MCF 10A (cell line): ENCODE measurements around the gene ADGRG7. TPM values are rescaled to one million over a fixed set of nuclear protein-coding genes. Genes with fewer than 3 reads are reported as not detected.
A peak's percentile ranks its signal among the peaks of the same experiment; 100 is the strongest.

ENCODE experiments used
- BruUV-seq: library from RNA; stranded (reverse); fragments of 400-500 nt; replicated peaks from 2 replicates; lab custom pipeline; 2021; lab: Mats Ljungman, UMichigan
- CTCF ChIA-PET: fragments of 300-600 bp; sonication (Branson Sonifier 250); formaldehyde crosslinking; extraction: SDS; loops from one replicate; lab custom pipeline; 2021; ENCODE audit warnings: antibody characterized with exemption, inconsistent platforms; lab: Yijun Ruan, JAX
- POLR2A ChIA-PET: fragments of 300-600, 350-650 bp; sonication (Branson Sonifier 250); formaldehyde crosslinking; extraction: SDS; loops from one replicate; lab custom pipeline; 2020; ENCODE audit warnings: antibody characterized with exemption, inconsistent platforms; lab: Yijun Ruan, JAX
- DNase-seq: peaks from one replicate; pipeline ENCODE4 v3.0.0-alpha.2; 2018; ENCODE audit not compliant: unreplicated experiment
- H3K27ac Mint-ChIP-seq: one replicate; pipeline ENCODE4 v1.8.0; 2022; ENCODE audit warnings: mild to moderate bottlenecking, low read depth, mixed read lengths; ENCODE audit not compliant: unreplicated experiment
- H3K27me3 Mint-ChIP-seq: one replicate; pipeline ENCODE4 v1.8.0; 2022; ENCODE audit warnings: mixed read lengths; ENCODE audit not compliant: insufficient read depth, unreplicated experiment
- H3K36me3 Mint-ChIP-seq: one replicate; pipeline ENCODE4 v1.8.0; 2022; ENCODE audit warnings: mild to moderate bottlenecking, moderate library complexity, mixed read lengths; ENCODE audit not compliant: insufficient read depth, unreplicated experiment
- H3K4me1 Mint-ChIP-seq: one replicate; pipeline ENCODE4 v1.8.0; 2022; ENCODE audit warnings: mixed read lengths; ENCODE audit not compliant: insufficient read depth, unreplicated experiment
- H3K4me3 Mint-ChIP-seq: one replicate; pipeline ENCODE4 v1.8.0; 2022; ENCODE audit warnings: mild to moderate bottlenecking, moderate library complexity, mixed read lengths; ENCODE audit not compliant: unreplicated experiment
- H3K9me3 Mint-ChIP-seq: one replicate; pipeline ENCODE4 v1.8.0; 2022; ENCODE audit warnings: mixed read lengths; ENCODE audit not compliant: unreplicated experiment
- CTCF ChIP-seq: fragments of 200-600 bp; IDR thresholded peaks from one replicate; pipeline ENCODE4 v1.8.0; 2022; ENCODE audit warnings: antibody characterized with exemption, mild to moderate bottlenecking; ENCODE audit not compliant: unreplicated experiment
- intact Hi-C: fragments of 100-400 bp; cut with micrococcal nuclease; formaldehyde crosslinking; loops from 2 replicates; pipeline ENCODE4 v1.14.1; 2022
- total RNA-seq: library from RNA; stranded (reverse); gene quantifications from 2 replicates; pipeline ENCODE4 v1.2.3, GENCODE V29; 2022

The ADGRG7 gene
- total RNA-seq, 1 experiment from 2014 or later: not detected

- ChIA-PET POLR2A (interaction anchor here (1.3 kb wide), 1 partner anchor 9 kb away, joined by 5 read pairs; the partner anchor contains the start of gene TFG), CTCF (interaction anchor here (0.7 to 1.3 kb wide), 7 partner anchors 8 to 478 kb away, joined by 3 to 6 read pairs (median 4); no protein-coding TSS in a partner anchor)
- H3K27me3 Mint-ChIP-seq: no peaks in the 10 kb centered on the region
- DNase-seq: no peak
- H3K9me3 Mint-ChIP-seq: no peaks in the 10 kb centered on the region
- intact Hi-C loops: loop anchor here (10.0 kb wide), 1 partner anchor 403 kb away; no protein-coding TSS in a partner anchor
- no peak for TF ChIP-seq CTCF
- H3K27ac Mint-ChIP-seq: peak overlapping the region; percentile 27
- no peak overlapping the region for H3K4me3 Mint-ChIP-seq
- no TSS peak for BruUV-seq
- H3K4me1 Mint-ChIP-seq: peaks cover 47% of the 10 kb centered on the region
- H3K36me3 Mint-ChIP-seq: peaks cover 87% of the 10 kb centered on the region
Observed at GRCh38 chr3:100717637-100718487, 108.5 kb downstream of the ADGRG7 start.

- BruUV-seq: no TSS peak
- CTCF ChIA-PET: interaction anchor here (0.6 to 1.3 kb wide), 3 partner anchors 9 to 686 kb away, joined by 3 to 6 read pairs (median 4); no protein-coding TSS in a partner anchor
- H3K4me1 Mint-ChIP-seq: peaks cover 37% of the 10 kb centered on the region
- no peaks in the 10 kb centered on the region for H3K27me3 Mint-ChIP-seq
- no peak for TF ChIP-seq CTCF
- peaks cover 79% of the 10 kb centered on the region for H3K36me3 Mint-ChIP-seq
- no peak for DNase-seq
- H3K9me3 Mint-ChIP-seq: no peaks in the 10 kb centered on the region
- intact Hi-C loops: loop anchor here (10.0 kb wide), 1 partner anchor 404 kb away; no protein-coding TSS in a partner anchor
- no peak overlapping the region for H3K27ac Mint-ChIP-seq
- POLR2A ChIA-PET: interaction anchor here (0.7 to 1.2 kb wide), 4 partner anchors 9 to 119 kb away, joined by 3 to 5 read pairs (median 4); no protein-coding TSS in a partner anchor
- no peak overlapping the region for H3K4me3 Mint-ChIP-seq
Observed at GRCh38 chr3:100719136-100719535, 109.7 kb downstream of the ADGRG7 start.

DNA sequence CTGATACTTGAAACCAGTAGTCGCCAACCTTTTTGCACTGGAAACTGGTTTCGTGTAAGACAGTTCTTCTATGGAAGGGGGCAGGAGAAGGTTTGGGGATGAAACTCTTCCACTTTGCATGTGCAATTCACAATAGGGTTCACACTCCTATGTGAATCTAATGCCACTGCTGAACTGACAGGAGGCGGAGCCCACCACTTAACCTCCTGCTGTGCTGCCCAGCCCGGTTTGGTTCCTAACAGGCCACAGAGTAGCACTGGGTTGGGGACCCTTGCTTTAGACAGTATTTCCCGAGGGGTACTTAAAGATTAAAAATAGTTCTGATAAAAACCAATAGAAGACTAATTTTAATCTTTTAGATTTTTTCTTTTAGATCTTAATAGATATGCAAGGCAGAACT is 111.0 kb downstream of the ADGRG7 start:
- Mint-ChIP-seq H3K9me3 (no peaks in the 10 kb centered on the region), H3K27ac (no peak overlapping the region), H3K4me3 (no peak overlapping the region), H3K27me3 (no peaks in the 10 kb centered on the region), H3K36me3 (peaks cover 78% of the 10 kb centered on the region), H3K4me1 (peaks cover 29% of the 10 kb centered on the region)
- POLR2A ChIA-PET: no interaction called here
- no peak for DNase-seq
- CTCF ChIA-PET: no interaction called here
- intact Hi-C loops: no loop called here
- no peak for TF ChIP-seq CTCF
- no TSS peak for BruUV-seq

DNA sequence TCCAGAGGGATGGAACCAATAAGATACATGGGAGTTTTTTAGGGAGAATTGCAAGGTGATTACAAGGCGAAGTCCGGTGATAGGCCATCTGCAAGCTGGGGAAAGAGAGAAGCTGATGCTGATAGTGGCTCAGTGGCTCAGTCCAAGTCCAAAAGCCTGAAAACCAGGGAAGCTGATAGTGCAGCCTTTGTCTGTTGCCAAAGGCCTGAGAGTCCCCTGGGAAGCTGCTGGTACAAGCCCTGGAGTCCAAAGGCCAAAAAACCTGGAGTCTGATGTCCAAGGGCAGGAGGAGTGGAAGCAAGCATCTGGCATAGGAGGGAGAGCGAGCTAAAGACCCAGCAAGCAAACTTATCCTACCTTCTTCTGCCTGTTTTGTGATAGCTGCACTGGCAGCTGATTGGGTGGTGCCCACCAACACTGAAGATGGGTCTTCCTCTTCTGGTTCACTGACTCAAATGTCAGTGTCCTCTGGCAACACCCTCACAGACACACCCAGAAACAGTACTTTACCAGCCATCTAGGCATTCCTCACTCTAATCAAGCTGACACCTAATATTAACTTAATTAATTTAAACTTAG is 116.6 kb downstream of the ADGRG7 start:
- peaks cover 79% of the 10 kb centered on the region for H3K36me3 Mint-ChIP-seq
- H3K27ac Mint-ChIP-seq: no peak overlapping the region
- H3K27me3 Mint-ChIP-seq: no peaks in the 10 kb centered on the region
- ChIA-PET CTCF (interaction anchor here (2.2 to 3.4 kb wide), 4 partner anchors 11 to 470 kb away, joined by 9 to 21 read pairs (median 11); no protein-coding TSS in a partner anchor), POLR2A (interaction anchor here (0.6 to 1.9 kb wide), 4 partner anchors 15 to 325 kb away, joined by 3 to 7 read pairs (median 4); partner anchors contain the start of genes TFG and TOMM70)
- H3K9me3 Mint-ChIP-seq: no peaks in the 10 kb centered on the region
- intact Hi-C loops: no loop called here
- TF ChIP-seq CTCF: no peak
- no TSS peak for BruUV-seq
- H3K4me1 Mint-ChIP-seq: peaks cover 8% of the 10 kb centered on the region
- DNase-seq: no peak
- H3K4me3 Mint-ChIP-seq: no peak overlapping the region
